Peyer's patch (tissue), 4 donors: ENCODE measurements around the gene ENPP7. TPM values are rescaled to one million over a fixed set of nuclear protein-coding genes. Genes with fewer than 3 reads are reported as not detected.
A peak's percentile ranks its signal among the peaks of the same experiment; 100 is the strongest.

Experiments used
- DNase-seq, 3 donors: peaks; one replicate each; pipeline ENCODE4 v3.0.0-alpha.2; 2017 to 2019
- H3K27ac ChIP-seq, 4 donors: fragments of 200-600 bp; sonication (generic); one replicate each; pipeline ENCODE4 v1.5.1; 2016 to 2019
- H3K27me3 ChIP-seq, 2 donors: fragments of 200-600 bp; sonication (generic); one replicate each; pipeline ENCODE4 v1.5.1; 2019
- H3K36me3 ChIP-seq, 3 donors: fragments of 200-600 bp; sonication (generic); one replicate each; pipeline ENCODE4 v1.5.1; 2016 to 2019
- H3K4me1 ChIP-seq, 4 donors: fragments of 200-600 bp; sonication (generic); one replicate each; pipeline ENCODE4 v1.5.1; 2016 to 2019
- H3K4me3 ChIP-seq, 4 donors: fragments of 200-600 bp; sonication (generic); 1 replicate in 3 of 4; 2 replicates in 1 of 4; pipeline ENCODE4 v1.5.1; 2016 to 2019; ENCODE audit warnings: mild to moderate bottlenecking in 1 of 4
- H3K9me3 ChIP-seq, 4 donors: fragments of 200-600 bp; sonication (generic); one replicate each; pipeline ENCODE4 v1.5.1; 2016 to 2019; ENCODE audit warnings: mild to moderate bottlenecking in 1 of 4
- POLR2A ChIP-seq, 2 donors: fragments of 450-650 bp; IDR thresholded peaks; one replicate each; pipeline ENCODE4 v1.5.1; 2017; ENCODE audit warnings: antibody characterized with exemption in 2 of 2, mild to moderate bottlenecking in 2 of 2, moderate library complexity in 2 of 2
- total RNA-seq, 4 donors: library from RNA; depleted of rRNA; stranded (reverse); fragments of >200 nt; gene quantifications; one replicate each; pipeline ENCODE4 v1.1.0, GENCODE V29; 2016
- TF ChIP-seq, protein P1 (sequence below), 6 experiments: fragments of 450-650 bp in 4 of 6; fragments of 200-600 bp in 2 of 6; sonication (generic) in 1 of 6; IDR thresholded peaks; one replicate each; pipeline ENCODE4 v1.5.1; 2017 to 2019; ENCODE audit warnings: antibody characterized with exemption in 6 of 6, mild to moderate bottlenecking in 3 of 6, moderate library complexity in 1 of 6

The ENPP7 gene
- total RNA-seq, 4 donors from 2014 or later = 17.2 to 27.3 (median 22.5) TPM; not detected in 1

DNA sequence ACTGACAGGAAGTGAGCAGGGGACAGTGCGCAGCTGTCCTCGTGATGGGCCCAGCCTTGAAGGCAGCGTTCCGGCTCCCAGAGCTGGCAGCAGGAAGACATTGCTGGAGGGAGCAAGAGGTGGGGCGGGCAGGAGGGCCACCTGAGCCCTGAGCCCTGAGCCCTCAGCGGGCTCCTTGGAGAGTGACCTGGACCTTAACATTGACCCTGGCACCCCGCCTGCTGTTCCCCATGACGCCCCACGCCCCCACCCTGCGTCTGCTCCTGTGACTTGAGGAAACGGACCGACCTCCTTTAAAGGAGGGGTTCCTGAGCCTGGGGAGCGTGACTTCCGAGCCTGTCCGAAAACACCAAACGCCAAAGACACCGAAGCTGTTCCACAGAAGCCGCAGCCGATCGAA is 25.1 kb upstream of the ENPP7 start:
- DNase-seq = no peak
- Histone ChIP-seq H3K4me3 (no peak overlapping the region), H3K36me3 (no peaks in the 10 kb centered on the region), H3K27ac (no peak overlapping the region), H3K9me3 (no peaks in the 10 kb centered on the region), H3K27me3 (no peaks in the 10 kb centered on the region), H3K4me1 (peaks cover 0 to 3% (median 1%) of the 10 kb centered on the region in 4 donors)
- TF ChIP-seq, protein P1, sequence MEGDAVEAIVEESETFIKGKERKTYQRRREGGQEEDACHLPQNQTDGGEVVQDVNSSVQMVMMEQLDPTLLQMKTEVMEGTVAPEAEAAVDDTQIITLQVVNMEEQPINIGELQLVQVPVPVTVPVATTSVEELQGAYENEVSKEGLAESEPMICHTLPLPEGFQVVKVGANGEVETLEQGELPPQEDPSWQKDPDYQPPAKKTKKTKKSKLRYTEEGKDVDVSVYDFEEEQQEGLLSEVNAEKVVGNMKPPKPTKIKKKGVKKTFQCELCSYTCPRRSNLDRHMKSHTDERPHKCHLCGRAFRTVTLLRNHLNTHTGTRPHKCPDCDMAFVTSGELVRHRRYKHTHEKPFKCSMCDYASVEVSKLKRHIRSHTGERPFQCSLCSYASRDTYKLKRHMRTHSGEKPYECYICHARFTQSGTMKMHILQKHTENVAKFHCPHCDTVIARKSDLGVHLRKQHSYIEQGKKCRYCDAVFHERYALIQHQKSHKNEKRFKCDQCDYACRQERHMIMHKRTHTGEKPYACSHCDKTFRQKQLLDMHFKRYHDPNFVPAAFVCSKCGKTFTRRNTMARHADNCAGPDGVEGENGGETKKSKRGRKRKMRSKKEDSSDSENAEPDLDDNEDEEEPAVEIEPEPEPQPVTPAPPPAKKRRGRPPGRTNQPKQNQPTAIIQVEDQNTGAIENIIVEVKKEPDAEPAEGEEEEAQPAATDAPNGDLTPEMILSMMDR (IDR thresholded peaks at IDR 0.05) = no peak
- TF ChIP-seq POLR2A (IDR thresholded peaks at IDR 0.05) = no peak

DNA sequence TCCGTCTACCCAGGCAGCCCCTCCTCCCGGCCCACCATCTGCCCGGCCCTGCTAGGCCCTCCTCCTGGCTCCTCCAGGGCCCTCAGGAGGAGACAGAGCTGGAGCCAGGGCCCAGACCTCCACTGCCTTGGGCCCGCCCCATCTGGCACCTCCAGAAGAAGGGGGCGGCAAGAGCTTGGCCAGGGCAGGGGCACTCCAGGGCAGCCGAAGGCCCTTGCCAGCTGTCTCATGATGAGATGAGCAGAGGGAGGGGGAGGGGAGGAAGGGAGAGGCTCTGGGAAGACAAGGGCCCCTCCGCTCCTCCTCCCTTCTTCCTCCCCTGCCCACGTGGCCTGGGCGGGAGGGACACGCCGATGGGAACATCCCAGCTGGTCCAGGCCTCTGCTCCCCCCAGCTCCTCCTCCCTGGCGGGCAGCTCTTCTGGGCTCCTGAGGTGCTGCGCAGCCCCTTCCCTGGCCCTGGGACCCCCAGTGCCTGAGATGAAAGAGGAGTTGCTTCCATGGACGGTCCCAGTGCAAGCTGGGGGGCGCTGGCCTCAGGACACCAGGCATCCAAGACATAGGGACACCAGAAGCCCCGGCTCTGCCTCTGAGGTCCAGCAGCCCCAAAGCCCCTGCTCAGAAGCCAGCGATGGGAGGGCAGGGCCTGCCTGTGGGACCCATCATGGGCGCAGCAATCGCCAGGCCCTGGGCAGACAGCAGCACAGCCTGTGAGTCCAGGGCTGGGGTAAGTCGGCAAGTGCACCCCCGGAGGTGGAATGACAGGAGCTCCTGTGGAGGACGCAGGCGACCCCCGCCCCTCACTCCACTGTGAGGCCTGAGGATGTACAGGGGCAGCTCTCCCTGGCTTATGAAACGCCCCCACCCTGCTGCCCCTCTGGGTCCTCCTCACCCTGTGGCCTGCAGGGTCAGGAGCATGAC is 23.6 kb upstream of the ENPP7 start:
- Histone ChIP-seq H3K9me3 (no peaks in the 10 kb centered on the region), H3K36me3 (no peaks in the 10 kb centered on the region), H3K4me3 (no peak overlapping the region), H3K4me1 (peaks cover 0 to 3% (median 1%) of the 10 kb centered on the region in 4 donors), H3K27ac (no peak overlapping the region), H3K27me3 (no peaks in the 10 kb centered on the region)
- TF ChIP-seq POLR2A (IDR thresholded peaks at IDR 0.05) = no peak
- TF ChIP-seq, protein P1 (IDR thresholded peaks at IDR 0.05) = no peak
- DNase-seq = no peak

DNA sequence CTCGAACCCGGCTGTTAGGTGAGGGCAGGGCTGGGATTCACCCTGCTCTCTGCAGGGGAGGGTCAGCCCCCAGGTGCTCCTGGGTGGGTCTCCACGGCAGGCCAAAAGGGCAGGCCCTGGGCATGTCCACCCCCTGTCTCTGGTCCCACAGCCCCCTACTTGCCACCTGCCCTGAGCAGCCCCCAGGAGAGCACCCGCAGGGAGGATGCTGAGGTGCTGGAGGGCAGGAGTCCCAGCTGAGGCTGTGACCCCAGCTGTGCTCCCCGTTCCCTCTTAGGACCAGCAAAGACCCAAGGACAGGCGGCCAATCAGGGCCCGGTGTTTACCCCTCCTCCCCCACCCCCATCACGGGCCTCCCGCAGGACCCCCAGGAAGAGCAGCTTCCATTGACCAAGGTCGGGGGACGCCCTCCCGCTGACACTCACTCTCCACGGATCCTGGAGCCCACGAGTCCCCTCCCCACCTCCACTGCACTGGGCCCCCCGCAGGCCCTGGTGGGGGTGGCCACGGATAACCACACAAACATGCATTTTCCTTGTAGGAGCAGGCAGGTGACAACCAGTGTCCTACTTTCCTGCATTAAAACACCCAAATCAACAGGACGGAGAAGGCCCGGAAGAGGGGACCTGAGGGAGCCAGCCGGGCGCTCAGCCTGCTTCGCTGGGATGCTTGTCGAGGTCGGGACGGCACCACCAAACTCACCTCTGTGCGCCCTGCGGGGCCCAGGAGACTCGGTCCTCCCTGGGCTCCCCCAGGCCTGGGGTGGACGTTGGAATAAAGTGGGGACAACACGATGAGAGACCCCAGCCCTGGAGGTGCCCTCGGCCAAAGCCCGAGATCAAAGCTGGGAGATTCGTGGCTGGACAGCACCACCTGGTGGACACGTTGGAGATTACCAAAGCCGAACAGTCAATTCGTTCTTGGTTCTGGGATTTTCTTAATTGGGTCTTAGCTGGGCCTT is 22.5 kb upstream of the ENPP7 start:
- peak overlapping the region in 2 of 4 donors; percentile 7 to 17 for H3K4me3 ChIP-seq

DNA sequence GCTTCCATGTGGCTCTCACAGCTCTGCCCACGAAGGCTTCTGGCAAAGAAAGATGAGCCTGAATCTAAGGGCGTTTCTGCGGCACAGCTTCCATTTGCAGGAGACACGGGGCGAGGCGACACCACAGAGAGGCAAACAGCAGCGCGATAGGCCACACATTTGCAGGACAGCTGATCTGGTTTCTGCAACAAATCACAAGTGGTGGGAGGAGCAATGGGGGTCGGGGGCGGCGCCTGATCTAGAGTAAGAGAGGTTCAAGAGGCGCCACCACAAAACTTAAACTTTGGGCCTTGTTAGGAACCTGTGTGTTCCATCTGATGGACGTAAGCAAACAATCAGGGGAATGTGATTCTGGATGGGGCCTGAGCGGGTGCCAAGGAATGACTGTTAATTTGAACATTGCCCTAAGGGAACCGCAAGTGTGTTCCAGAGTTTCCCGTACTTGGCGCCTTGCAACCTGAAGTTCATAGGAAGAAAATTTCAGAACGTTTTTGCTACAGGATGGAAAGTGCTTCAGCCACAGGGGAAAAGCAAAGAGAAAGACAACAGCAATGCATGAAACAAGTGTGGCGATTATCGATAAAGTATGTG is 18.9 kb upstream of the ENPP7 start:
- Histone ChIP-seq H3K27ac (no peak overlapping the region), H3K36me3 (no peaks in the 10 kb centered on the region), H3K4me1 (peaks cover 0 to 3% (median 1%) of the 10 kb centered on the region in 4 donors), H3K4me3 (no peak overlapping the region), H3K9me3 (no peaks in the 10 kb centered on the region), H3K27me3 (no peaks in the 10 kb centered on the region)
- DNase-seq = no peak
- TF ChIP-seq, protein P1 (IDR thresholded peaks at IDR 0.05) = no peak
- TF ChIP-seq POLR2A (IDR thresholded peaks at IDR 0.05) = no peak

More for the DNA sequence above, 22.5 kb upstream of the ENPP7 start:
- Histone ChIP-seq H3K4me1 (peaks cover 0 to 3% (median 1%) of the 10 kb centered on the region in 4 donors), H3K27ac (no peak overlapping the region), H3K27me3 (no peaks in the 10 kb centered on the region), H3K36me3 (no peaks in the 10 kb centered on the region), H3K9me3 (no peaks in the 10 kb centered on the region)
- TF ChIP-seq, protein P1 (IDR thresholded peaks at IDR 0.05) = peak; percentile 59 to 86 (median 69)
- no peak for TF ChIP-seq POLR2A (IDR thresholded peaks at IDR 0.05)
- DNase-seq = peak; percentile 31 to 72 (median 65)

DNA sequence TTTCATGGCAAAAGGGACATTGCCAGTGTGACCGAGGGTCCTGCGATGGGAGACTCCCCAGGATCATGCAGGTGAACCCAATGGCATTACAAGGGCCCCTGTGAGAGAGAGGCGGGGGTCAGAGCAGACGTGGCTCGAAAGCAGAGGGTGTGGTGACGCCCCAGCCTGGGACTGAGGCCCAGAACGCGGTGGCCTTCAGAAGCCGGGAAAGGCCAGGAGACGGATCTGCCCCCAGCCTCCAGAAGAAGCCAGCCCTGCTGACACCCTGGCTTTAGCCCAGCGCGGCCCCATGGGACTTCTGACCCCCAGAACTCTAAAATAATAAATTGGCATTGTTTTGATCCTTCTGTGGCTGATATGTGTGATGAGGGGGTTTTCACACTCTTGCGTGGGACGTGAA is 17.4 kb upstream of the ENPP7 start:
- H3K36me3 ChIP-seq = no peaks in the 10 kb centered on the region
- H3K4me3 ChIP-seq = no peak overlapping the region
- H3K27me3 ChIP-seq = no peaks in the 10 kb centered on the region
- H3K9me3 ChIP-seq = no peaks in the 10 kb centered on the region
- H3K27ac ChIP-seq = no peak overlapping the region
- H3K4me1 ChIP-seq = peaks cover 0 to 2% (median under 1%) of the 10 kb centered on the region in 4 donors
- DNase-seq = no peak
- TF ChIP-seq, protein P1 (IDR thresholded peaks at IDR 0.05) = no peak
- TF ChIP-seq POLR2A (IDR thresholded peaks at IDR 0.05) = no peak
